Endothelial cell of umbilical vein (primary cell): ENCODE measurements around the gene RNF187.

Source experiments
- CTCF ChIP-seq, 2 donors: IDR thresholded peaks; 1 replicate in 1 of 2; 2 replicates in 1 of 2; pipeline ENCODE4 v1.5.1; 2011; ENCODE audit warnings: low read length in 2 of 2, mild to moderate bottlenecking in 2 of 2, moderate library complexity in 2 of 2, control low read depth in 1 of 2, inconsistent platforms in 1 of 2, low read depth in 1 of 2; ENCODE audit not compliant: insufficient read depth in 1 of 2; ENCODE audit errors: extremely low read depth in 1 of 2
- EZH2 ChIP-seq: IDR thresholded peaks from 2 replicates; pipeline ENCODE4 v1.6.1; 2012; ENCODE audit warnings: borderline replicate concordance, low read depth, mild to moderate bottlenecking, moderate library complexity, low read length, inconsistent platforms; ENCODE audit not compliant: severe bottlenecking
- GATA2 ChIP-seq: IDR thresholded peaks from 2 replicates; pipeline ENCODE4 v1.7.0; 2011; ENCODE audit warnings: low read depth, mild to moderate bottlenecking, moderate library complexity, mixed read lengths, low read length; ENCODE audit not compliant: insufficient read length, insufficient read depth
- JUN ChIP-seq: IDR thresholded peaks from 2 replicates; pipeline ENCODE4 v1.6.1; 2011; ENCODE audit warnings: borderline replicate concordance, low read depth; ENCODE audit not compliant: insufficient read length, insufficient read depth
- MAX ChIP-seq: IDR thresholded peaks from 2 replicates; pipeline ENCODE4 v1.6.1; 2011; ENCODE audit not compliant: insufficient read depth, insufficient read length
- MYC ChIP-seq: IDR thresholded peaks from one replicate; pipeline ENCODE4 v1.6.1; 2011; ENCODE audit warnings: mild to moderate bottlenecking, low read depth, low read length
- POLR2A ChIP-seq: IDR thresholded peaks from 2 replicates; pipeline ENCODE4 v1.6.1; 2012; ENCODE audit warnings: low read depth, mild to moderate bottlenecking, control low read depth, low read length
- POLR2AphosphoS5 ChIP-seq: IDR thresholded peaks from 2 replicates; pipeline ENCODE4 v1.6.1; 2012; ENCODE audit warnings: low read depth, mild to moderate bottlenecking, control low read depth, low read length, moderate library complexity; ENCODE audit not compliant: insufficient read depth

- no peak for TF ChIP-seq EZH2
- TF ChIP-seq CTCF (IDR thresholded peaks at IDR 0.05; ENCODE audit: extremely low read depth in 1 of 2, insufficient read depth in 1 of 2, low read depth in 1 of 2, low read length in 2 of 2): no peak
- TF ChIP-seq POLR2A: no peak
- no peak for TF ChIP-seq POLR2AphosphoS5
- no peak for TF ChIP-seq JUN
- TF ChIP-seq GATA2: no peak
- no peak for TF ChIP-seq MAX
- no peak for TF ChIP-seq MYC
These were observed 49.7 kb upstream of the RNF187 start for GRCh38 chr1:228437424-228437962.
